ENCODE measurements around the gene CEL.

DNA sequence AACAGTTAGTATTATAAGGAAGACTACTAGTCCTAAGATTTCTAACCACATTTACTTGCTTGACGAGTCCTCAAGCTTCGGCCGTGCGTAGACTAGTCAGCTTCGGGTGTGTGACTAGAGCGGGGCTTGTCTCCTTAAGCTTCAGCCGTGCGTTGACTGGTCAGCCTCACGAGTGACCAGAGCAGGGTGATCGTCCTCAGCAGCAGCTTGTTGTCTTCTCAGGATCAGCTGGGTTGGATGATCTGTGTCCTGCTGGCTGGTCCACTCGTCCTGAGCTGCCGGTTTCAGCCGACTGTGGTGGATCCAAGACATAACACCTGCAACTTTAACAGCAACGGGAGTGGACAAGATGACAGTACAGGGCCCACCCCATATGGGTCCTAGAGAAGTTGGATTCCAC, 16.7 kb downstream of the CEL start:
- TF ChIP-seq, protein P1, sequence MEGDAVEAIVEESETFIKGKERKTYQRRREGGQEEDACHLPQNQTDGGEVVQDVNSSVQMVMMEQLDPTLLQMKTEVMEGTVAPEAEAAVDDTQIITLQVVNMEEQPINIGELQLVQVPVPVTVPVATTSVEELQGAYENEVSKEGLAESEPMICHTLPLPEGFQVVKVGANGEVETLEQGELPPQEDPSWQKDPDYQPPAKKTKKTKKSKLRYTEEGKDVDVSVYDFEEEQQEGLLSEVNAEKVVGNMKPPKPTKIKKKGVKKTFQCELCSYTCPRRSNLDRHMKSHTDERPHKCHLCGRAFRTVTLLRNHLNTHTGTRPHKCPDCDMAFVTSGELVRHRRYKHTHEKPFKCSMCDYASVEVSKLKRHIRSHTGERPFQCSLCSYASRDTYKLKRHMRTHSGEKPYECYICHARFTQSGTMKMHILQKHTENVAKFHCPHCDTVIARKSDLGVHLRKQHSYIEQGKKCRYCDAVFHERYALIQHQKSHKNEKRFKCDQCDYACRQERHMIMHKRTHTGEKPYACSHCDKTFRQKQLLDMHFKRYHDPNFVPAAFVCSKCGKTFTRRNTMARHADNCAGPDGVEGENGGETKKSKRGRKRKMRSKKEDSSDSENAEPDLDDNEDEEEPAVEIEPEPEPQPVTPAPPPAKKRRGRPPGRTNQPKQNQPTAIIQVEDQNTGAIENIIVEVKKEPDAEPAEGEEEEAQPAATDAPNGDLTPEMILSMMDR (IDR thresholded peaks at IDR 0.05): no peak
- no peak for TF ChIP-seq POLR2A (IDR thresholded peaks at IDR 0.05)
